ENCODE results near the gene UMODL1. TPM values are rescaled to one million over a fixed set of nuclear protein-coding genes. Genes with fewer than 3 reads are reported as not detected.
A peak's percentile ranks its signal among the peaks of the same experiment; 100 is the strongest.

Gene UMODL1
- total RNA-seq, 3 donors from 2014 or later (not counting 1 experiment from before 2014, with no cell fraction given), result 0.14 to 0.28 TPM; not detected in 1

DNA sequence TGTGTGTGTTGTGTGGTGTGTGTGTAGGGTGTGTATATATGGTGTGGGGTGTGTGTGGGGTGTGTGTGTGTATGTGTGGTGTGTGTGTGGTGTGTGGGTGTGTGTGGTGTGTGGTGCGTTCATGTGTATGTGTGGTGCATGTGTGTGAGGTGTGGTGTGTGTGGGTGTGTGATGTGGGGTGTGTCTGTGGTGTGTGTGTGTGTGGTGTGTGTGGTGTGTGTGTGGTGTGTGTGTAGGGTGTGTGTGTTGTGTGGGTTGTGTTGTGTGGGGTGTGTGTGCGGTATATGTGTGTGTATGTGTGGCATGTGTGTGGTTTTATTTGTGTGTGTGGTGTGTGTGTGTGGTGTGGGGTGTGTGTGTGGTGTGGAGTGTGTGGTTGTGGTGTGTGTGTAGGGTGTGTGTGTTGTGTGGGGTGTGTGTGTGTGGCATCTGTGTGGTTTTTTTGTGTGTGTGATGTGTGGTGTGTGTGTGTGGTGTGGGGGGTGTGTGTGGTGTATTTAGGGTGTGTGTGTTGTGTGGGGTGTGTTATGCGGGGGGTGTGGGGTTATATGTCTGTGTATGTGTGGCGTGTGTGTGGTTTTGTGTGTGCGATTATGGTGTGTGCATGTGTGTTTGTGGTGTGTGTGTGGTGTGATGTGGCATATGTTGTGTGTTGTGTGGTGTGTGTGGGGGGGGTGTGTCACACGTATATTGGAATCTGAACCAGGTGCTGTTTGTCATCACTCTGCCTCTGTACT is 43.9 kb upstream of the UMODL1 start:
- Mint-ChIP-seq H3K27ac (no peak overlapping the region), H3K36me3 (no peaks in the 10 kb centered on the region), H3K4me3 (no peak overlapping the region), H3K4me1 (peaks cover 0 to 6% of the 10 kb centered on the region in 2 donors), H3K9me3 (no peaks in the 10 kb centered on the region), H3K27me3 (ENCODE audit: low read depth in 2 of 2) (peaks cover 18 to 21% of the 10 kb centered on the region in 2 donors)
- H3K4me1 ChIP-seq (ENCODE audit: control insufficient read depth, insufficient read depth, low read length), result no peaks in the 10 kb centered on the region
- no peak for DNase-seq
- no peaks in the 10 kb centered on the region for H3K36me3 ChIP-seq (ENCODE audit: control insufficient read depth, insufficient read depth, low read length)
- TF ChIP-seq CTCF (IDR thresholded peaks at IDR 0.05), result no peak
- H3K27ac ChIP-seq (ENCODE audit: low read length), result no peak overlapping the region
- no peak overlapping the region for H3K4me3 ChIP-seq (ENCODE audit: low read length)
- peak in 1 of 3 donors; percentile 38 for ATAC-seq
- no peaks in the 10 kb centered on the region for H3K27me3 ChIP-seq (ENCODE audit: control insufficient read depth, insufficient read depth, low read length)
- intact Hi-C loops (cut with micrococcal nuclease), result no loop called here
- H3K9me3 ChIP-seq (ENCODE audit: control insufficient read depth, insufficient read depth, low read length), result no peaks in the 10 kb centered on the region
- 84% methylated on average over 6 of the region's 6 CpGs for WGBS (ENCODE audit: insufficient coverage)

- 79% methylated on average over 24 of the region's 26 CpGs for WGBS (ENCODE audit: insufficient coverage)
- no peaks in the 10 kb centered on the region for H3K4me1 ChIP-seq (ENCODE audit: control insufficient read depth, insufficient read depth, low read length)
- no peak overlapping the region for H3K4me3 ChIP-seq (ENCODE audit: low read length)
- no peaks in the 10 kb centered on the region for H3K27me3 ChIP-seq (ENCODE audit: control insufficient read depth, insufficient read depth, low read length)
- no peak overlapping the region for H3K27ac ChIP-seq (ENCODE audit: low read length)
- intact Hi-C loops (cut with micrococcal nuclease), result no loop called here
- peaks cover 0 to 6% of the 10 kb centered on the region in 2 donors for H3K4me1 Mint-ChIP-seq
- TF ChIP-seq CTCF (IDR thresholded peaks at IDR 0.05), result no peak
- no peak overlapping the region for H3K4me3 Mint-ChIP-seq
- no peaks in the 10 kb centered on the region for H3K9me3 Mint-ChIP-seq
- H3K27ac Mint-ChIP-seq, result no peak overlapping the region
- H3K36me3 Mint-ChIP-seq, result no peaks in the 10 kb centered on the region
- DNase-seq (no peak), ATAC-seq (no peak)
- peaks cover 18 to 21% of the 10 kb centered on the region in 2 donors for H3K27me3 Mint-ChIP-seq (ENCODE audit: low read depth in 2 of 2)
- no peaks in the 10 kb centered on the region for H3K36me3 ChIP-seq (ENCODE audit: control insufficient read depth, insufficient read depth, low read length)
- no peaks in the 10 kb centered on the region for H3K9me3 ChIP-seq (ENCODE audit: control insufficient read depth, insufficient read depth, low read length)
Observed at GRCh38 chr21:42027822-42028765, 43.0 kb upstream of the UMODL1 start.

DNA sequence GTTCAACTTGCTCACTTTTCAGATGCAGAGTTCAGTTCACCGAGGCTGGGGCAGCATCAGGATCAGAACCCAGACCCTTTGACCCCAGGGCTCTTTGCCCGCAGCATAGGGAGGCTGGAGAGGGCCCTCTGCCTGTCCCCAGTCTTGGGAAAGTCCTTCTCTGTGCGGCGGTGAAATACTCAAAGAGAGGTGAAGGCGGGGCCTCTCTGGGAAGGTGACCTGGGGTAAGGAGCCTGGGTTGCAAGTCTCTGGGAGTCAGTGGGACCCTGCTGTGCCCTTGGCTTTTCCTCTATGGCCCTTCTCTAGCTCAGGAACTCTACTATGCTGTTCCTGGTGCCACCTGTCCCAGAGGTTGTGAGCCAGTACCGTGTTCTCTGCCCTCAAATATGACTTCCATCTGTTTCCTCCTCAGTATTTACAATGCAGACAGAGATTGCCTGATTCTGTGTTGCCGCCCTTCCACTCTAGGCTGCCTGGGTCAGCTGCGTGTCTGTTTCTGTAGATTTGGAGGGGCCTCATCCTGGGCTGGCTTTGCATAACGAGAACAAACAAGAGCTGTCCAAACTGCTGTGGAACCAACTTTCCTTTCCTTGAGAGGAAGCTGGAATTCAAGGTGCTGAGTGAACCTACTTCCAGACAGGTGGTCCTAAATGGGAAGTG is 42.2 kb upstream of the UMODL1 start:
- no peak overlapping the region for H3K4me3 ChIP-seq (ENCODE audit: low read length)
- no peak overlapping the region for H3K4me3 Mint-ChIP-seq
- WGBS (ENCODE audit: insufficient coverage), result 66% methylated on average over 9 of the region's 9 CpGs

More for the DNA sequence above, 42.2 kb upstream of the UMODL1 start:
- no peaks in the 10 kb centered on the region for H3K9me3 ChIP-seq (ENCODE audit: control insufficient read depth, insufficient read depth, low read length)
- H3K27ac ChIP-seq (ENCODE audit: low read length), result no peak overlapping the region
- no peak for TF ChIP-seq CTCF (IDR thresholded peaks at IDR 0.05)
- no peaks in the 10 kb centered on the region for H3K27me3 ChIP-seq (ENCODE audit: control insufficient read depth, insufficient read depth, low read length)
- no peaks in the 10 kb centered on the region for H3K4me1 ChIP-seq (ENCODE audit: control insufficient read depth, insufficient read depth, low read length)
- H3K27me3 Mint-ChIP-seq (ENCODE audit: low read depth in 2 of 2), result peaks cover 15 to 16% of the 10 kb centered on the region in 2 donors
- no peaks in the 10 kb centered on the region for H3K9me3 Mint-ChIP-seq
- intact Hi-C loops (cut with micrococcal nuclease), result no loop called here
- DNase-seq, result no peak
- no peaks in the 10 kb centered on the region for H3K36me3 ChIP-seq (ENCODE audit: control insufficient read depth, insufficient read depth, low read length)
- H3K36me3 Mint-ChIP-seq, result no peaks in the 10 kb centered on the region
- H3K4me1 Mint-ChIP-seq, result peaks cover 0 to 6% of the 10 kb centered on the region in 2 donors
- ATAC-seq, result no peak
- H3K27ac Mint-ChIP-seq, result no peak overlapping the region
